SU-DHL-6 (cell line): ENCODE measurements around the gene ARHGAP10.
A peak's percentile ranks its signal among the peaks of the same experiment; 100 is the strongest.

Source experiments
- H2AFZ ChIP-seq: fragments of 200-600 bp; sonication (generic); 2 replicates; pipeline ENCODE4 v1.6.1; 2014; ENCODE audit warnings: low read depth, mild to moderate bottlenecking, moderate library complexity, mixed read lengths, antibody characterized with exemption, low read length; ENCODE audit not compliant: severe bottlenecking
- H3F3A ChIP-seq: fragments of 200-600 bp; shearing (Covaris generic); 2 replicates; pipeline ENCODE4 v1.6.0; 2016; ENCODE audit warnings: antibody characterized with exemption, mild to moderate bottlenecking; ENCODE audit not compliant: insufficient read depth
- H3K27ac ChIP-seq: fragments of 200-600 bp; sonication (generic); 2 replicates; pipeline ENCODE4 v1.5.1; 2016; ENCODE audit warnings: low read depth, mild to moderate bottlenecking, low read length, moderate library complexity, mixed read lengths
- H3K27me3 ChIP-seq: fragments of 200-600 bp; sonication (generic), shearing (Covaris generic); 2 replicates; pipeline ENCODE4 v1.6.0; 2014; ENCODE audit warnings: mild to moderate bottlenecking, low read length
- H3K36me3 ChIP-seq: fragments of 200-600 bp; sonication (generic); 2 replicates; pipeline ENCODE4 v1.6.1; 2014; ENCODE audit warnings: mild to moderate bottlenecking, low read length, mixed read lengths
- H3K4me2 ChIP-seq: fragments of 300-600, 200-600 bp; shearing (Covaris generic), sonication (generic); 2 replicates; pipeline ENCODE4 v1.6.0; 2014; ENCODE audit warnings: low read length, low read depth, mild to moderate bottlenecking; ENCODE audit not compliant: poor library complexity, severe bottlenecking
- H3K4me3 ChIP-seq: fragments of 200-600 bp; sonication (generic); 2 replicates; pipeline ENCODE4 v1.5.1; 2014; ENCODE audit warnings: antibody characterized with exemption, low read length, mild to moderate bottlenecking, mixed read lengths; ENCODE audit not compliant: insufficient read depth, poor library complexity, severe bottlenecking
- H3K79me2 ChIP-seq: fragments of 200-600 bp; sonication (generic); 2 replicates; pipeline ENCODE4 v1.6.1; 2014; ENCODE audit warnings: mild to moderate bottlenecking, low read length, moderate library complexity; ENCODE audit not compliant: insufficient read depth
- H3K9ac ChIP-seq: fragments of 200-600 bp; sonication (generic); 2 replicates; pipeline ENCODE4 v1.7.0; 2014; ENCODE audit warnings: mild to moderate bottlenecking, low read length
- H3K9me2 ChIP-seq: fragments of 200-600 bp; sonication (generic); replicated peaks from 2 replicates; pipeline ENCODE4 v1.6.1; 2014; ENCODE audit warnings: low read length; ENCODE audit not compliant: insufficient read depth
- H3K9me3 ChIP-seq: fragments of 200-600 bp; sonication (generic); 2 replicates; pipeline ENCODE4 v1.6.1; 2014; ENCODE audit warnings: low read length, mixed read lengths; ENCODE audit not compliant: insufficient read depth
- H4K20me1 ChIP-seq: fragments of 200-600 bp; sonication (generic); 2 replicates; pipeline ENCODE4 v1.6.1; 2014; ENCODE audit warnings: low read depth, mild to moderate bottlenecking, antibody characterized with exemption, low read length, moderate library complexity, mixed read lengths
- CTCF ChIP-seq: fragments of 200-600 bp; sonication (generic); IDR thresholded peaks from one replicate; pipeline ENCODE4 v1.5.1; 2017; ENCODE audit warnings: antibody characterized with exemption, mild to moderate bottlenecking, low read length, moderate library complexity; ENCODE audit not compliant: insufficient read depth, poor library complexity, severe bottlenecking
- EZH2phosphoT487 ChIP-seq: fragments of 200-600 bp; sonication (generic), shearing (Covaris generic); conservative IDR thresholded peaks from 2 replicates; pipeline ENCODE4 v1.6.1; 2018; ENCODE audit warnings: mild to moderate bottlenecking, antibody characterized with exemption, low read length, moderate library complexity, mixed read lengths

The ARHGAP10 gene

GRCh38 chr4:148041606-148042329 lies 309.9 kb downstream of the ARHGAP10 start:
- Histone ChIP-seq H3K27ac (no peak overlapping the region), H3K9ac (no peak overlapping the region), H3K9me2 (no peaks in the 10 kb centered on the region), H4K20me1 (no peaks in the 10 kb centered on the region), H3K4me2 (no peak overlapping the region), H2AFZ (no peak overlapping the region), H3K4me3 (no peak overlapping the region), H3K79me2 (no peaks in the 10 kb centered on the region), H3K9me3 (no peaks in the 10 kb centered on the region), H3K36me3 (no peaks in the 10 kb centered on the region), H3K27me3 (no peaks in the 10 kb centered on the region), H3F3A (no peaks in the 10 kb centered on the region)
- TF ChIP-seq CTCF, result no peak
- TF ChIP-seq EZH2phosphoT487, result no peak

- no peak overlapping the region for H3K9ac ChIP-seq
- no peak overlapping the region for H3K4me3 ChIP-seq
- no peak for TF ChIP-seq EZH2phosphoT487
- TF ChIP-seq CTCF, result no peak
- no peak overlapping the region for H2AFZ ChIP-seq
- no peaks in the 10 kb centered on the region for H3K9me2 ChIP-seq
- no peaks in the 10 kb centered on the region for H3K27me3 ChIP-seq
- no peak overlapping the region for H3K27ac ChIP-seq
- H3K79me2 ChIP-seq, result no peaks in the 10 kb centered on the region
- no peak overlapping the region for H3K4me2 ChIP-seq
- no peaks in the 10 kb centered on the region for H3K36me3 ChIP-seq
- no peaks in the 10 kb centered on the region for H3F3A ChIP-seq
- H4K20me1 ChIP-seq, result no peaks in the 10 kb centered on the region
- no peaks in the 10 kb centered on the region for H3K9me3 ChIP-seq
Measured at GRCh38 chr4:148044089-148044911, 312.4 kb downstream of the ARHGAP10 start.

GRCh38 chr4:148044912-148045352 lies 313.0 kb downstream of the ARHGAP10 start:
- Histone ChIP-seq H3K9me2 (no peaks in the 10 kb centered on the region), H3K9ac (no peak overlapping the region), H3K27me3 (no peaks in the 10 kb centered on the region), H3K79me2 (no peaks in the 10 kb centered on the region), H3K9me3 (no peaks in the 10 kb centered on the region), H3K4me3 (no peak overlapping the region), H3F3A (no peaks in the 10 kb centered on the region), H3K27ac (no peak overlapping the region), H2AFZ (no peak overlapping the region), H3K36me3 (no peaks in the 10 kb centered on the region), H4K20me1 (no peaks in the 10 kb centered on the region), H3K4me2 (no peak overlapping the region)
- TF ChIP-seq EZH2phosphoT487 (no peak), CTCF (peak; percentile 13)
